Peyer's patch (tissue), 4 donors: ENCODE results near the gene TSEN54. TPM values are rescaled to one million over a fixed set of nuclear protein-coding genes. Genes with fewer than 3 reads are reported as not detected.

ENCODE experiments used
- DNase-seq, 3 donors: peaks; one replicate each; pipeline ENCODE4 v3.0.0-alpha.2; 2017 to 2019
- H3K27ac ChIP-seq, 4 donors: fragments of 200-600 bp; sonication (generic); one replicate each; pipeline ENCODE4 v1.5.1; 2016 to 2019
- H3K27me3 ChIP-seq, 2 donors: fragments of 200-600 bp; sonication (generic); one replicate each; pipeline ENCODE4 v1.5.1; 2019
- H3K36me3 ChIP-seq, 3 donors: fragments of 200-600 bp; sonication (generic); one replicate each; pipeline ENCODE4 v1.5.1; 2016 to 2019
- H3K4me1 ChIP-seq, 4 donors: fragments of 200-600 bp; sonication (generic); one replicate each; pipeline ENCODE4 v1.5.1; 2016 to 2019
- H3K4me3 ChIP-seq, 4 donors: fragments of 200-600 bp; sonication (generic); 1 replicate in 3 of 4; 2 replicates in 1 of 4; pipeline ENCODE4 v1.5.1; 2016 to 2019; ENCODE audit warnings: mild to moderate bottlenecking in 1 of 4
- H3K9me3 ChIP-seq, 4 donors: fragments of 200-600 bp; sonication (generic); one replicate each; pipeline ENCODE4 v1.5.1; 2016 to 2019; ENCODE audit warnings: mild to moderate bottlenecking in 1 of 4
- CTCF ChIP-seq, 6 experiments: fragments of 450-650 bp in 4 of 6; fragments of 200-600 bp in 2 of 6; sonication (generic) in 1 of 6; IDR thresholded peaks; one replicate each; pipeline ENCODE4 v1.5.1; 2017 to 2019; ENCODE audit warnings: antibody characterized with exemption in 6 of 6, mild to moderate bottlenecking in 3 of 6, moderate library complexity in 1 of 6
- POLR2A ChIP-seq, 2 donors: fragments of 450-650 bp; IDR thresholded peaks; one replicate each; pipeline ENCODE4 v1.5.1; 2017; ENCODE audit warnings: antibody characterized with exemption in 2 of 2, mild to moderate bottlenecking in 2 of 2, moderate library complexity in 2 of 2
- total RNA-seq, 4 donors: library from RNA; depleted of rRNA; stranded (reverse); fragments of >200 nt; gene quantifications; one replicate each; pipeline ENCODE4 v1.1.0, GENCODE V29; 2016

TSEN54 gene
- total RNA-seq, 4 donors from 2014 or later: 47.9 to 89.5 (median 80.0) TPM

GRCh38 chr17:75506888-75507287 is 9.4 kb upstream of the TSEN54 start:
- no peak for TF ChIP-seq POLR2A (IDR thresholded peaks at IDR 0.05)
- no peak for TF ChIP-seq CTCF (IDR thresholded peaks at IDR 0.05)
- Histone ChIP-seq H3K4me1 (peaks cover 0 to 29% (median 0%) of the 10 kb centered on the region in 4 donors), H3K9me3 (no peaks in the 10 kb centered on the region), H3K27me3 (no peaks in the 10 kb centered on the region), H3K4me3 (no peak overlapping the region), H3K27ac (no peak overlapping the region), H3K36me3 (peaks cover 0 to 57% (median 0%) of the 10 kb centered on the region in 3 donors)
- no peak for DNase-seq

GRCh38 chr17:75507733-75508719 is 8.3 kb upstream of the TSEN54 start:
- Histone ChIP-seq H3K4me1 (peaks cover 0 to 36% (median 0%) of the 10 kb centered on the region in 4 donors), H3K27me3 (no peaks in the 10 kb centered on the region), H3K4me3 (no peak overlapping the region), H3K27ac (peak overlapping the region in 2 of 4 donors; percentile 22 to 62), H3K9me3 (no peaks in the 10 kb centered on the region), H3K36me3 (peaks cover 0 to 50% (median 0%) of the 10 kb centered on the region in 3 donors)
- TF ChIP-seq CTCF (IDR thresholded peaks at IDR 0.05) (no peak), POLR2A (IDR thresholded peaks at IDR 0.05) (no peak)
- no peak for DNase-seq

GRCh38 chr17:75508931-75509361 is 7.4 kb upstream of the TSEN54 start:
- Histone ChIP-seq H3K4me3 (no peak overlapping the region), H3K27ac (peak overlapping the region in 2 of 4 donors; percentile 61 to 62), H3K4me1 (peaks cover 0 to 45% (median 0%) of the 10 kb centered on the region in 4 donors), H3K36me3 (peaks cover 0 to 41% (median 0%) of the 10 kb centered on the region in 3 donors), H3K9me3 (no peaks in the 10 kb centered on the region), H3K27me3 (no peaks in the 10 kb centered on the region)
- TF ChIP-seq CTCF (IDR thresholded peaks at IDR 0.05) (no peak), POLR2A (IDR thresholded peaks at IDR 0.05) (no peak)
- no peak for DNase-seq

- TF ChIP-seq CTCF (IDR thresholded peaks at IDR 0.05) (no peak), POLR2A (IDR thresholded peaks at IDR 0.05) (peak in 1 of 2 donors; percentile 13)
- Histone ChIP-seq H3K36me3 (peaks cover 0 to 35% (median 0%) of the 10 kb centered on the region in 3 donors), H3K27ac (peak overlapping the region in 3 of 4 donors; percentile 36 to 62 (median 61)), H3K9me3 (no peaks in the 10 kb centered on the region), H3K27me3 (no peaks in the 10 kb centered on the region), H3K4me1 (peaks cover 0 to 49% (median 2%) of the 10 kb centered on the region in 4 donors), H3K4me3 (no peak overlapping the region)
- DNase-seq: no peak
These were observed 6.6 kb upstream of the TSEN54 start for GRCh38 chr17:75509528-75510258.

GRCh38 chr17:75511270-75511609 is 5.1 kb upstream of the TSEN54 start:
- Histone ChIP-seq H3K27me3 (no peaks in the 10 kb centered on the region), H3K9me3 (no peaks in the 10 kb centered on the region), H3K4me1 (peaks cover 0 to 46% (median 7%) of the 10 kb centered on the region in 4 donors), H3K4me3 (no peak overlapping the region), H3K27ac (peak overlapping the region in 1 of 4 donors; percentile 10), H3K36me3 (peaks cover 0 to 20% (median 0%) of the 10 kb centered on the region in 3 donors)
- TF ChIP-seq POLR2A (IDR thresholded peaks at IDR 0.05) (no peak), CTCF (IDR thresholded peaks at IDR 0.05) (no peak)
- DNase-seq: no peak
